K562 (cell line): Measurements from ENCODE around the gene ZNRF3. TPM values are rescaled to one million over a fixed set of nuclear protein-coding genes. Genes with fewer than 3 reads are reported as not detected.

Source experiments
- ATAC-seq: fragments of 200-7000 bp; cut with Tn5 transposase; 3 replicates; pipeline ENCODE4 v1.9.1; 2020; ENCODE audit warnings: moderate library complexity
- BruUV-seq: library from RNA; stranded (reverse); fragments of 400-500 nt; replicated peaks from 2 replicates; lab custom pipeline; 2021; lab: Mats Ljungman, UMichigan
- CTCF ChIA-PET: fragments of 300-600 bp; formaldehyde crosslinking; extraction: SDS; loops from one replicate; lab custom pipeline; 2021; ENCODE audit warnings: low intra/inter-chr PET ratio; lab: Yijun Ruan, JAX
- POLR2A ChIA-PET: fragments of 300-600, 350-650 bp; sonication (Branson Sonifier 250); formaldehyde crosslinking; extraction: SDS; loops from one replicate; lab custom pipeline; 2021; ENCODE audit warnings: antibody characterized with exemption, inconsistent platforms; lab: Yijun Ruan, JAX
- DNase-seq, 4 experiments: peaks; one replicate each; pipeline versions ENCODE4 v3.0.0 to v3.0.0-alpha.2; 2011 to 2018; ENCODE audit warnings: low spot score in 3 of 4, mixed read lengths in 3 of 4; ENCODE audit errors: extremely low read depth in 1 of 4
- FAIRE-seq: peaks from 2 replicates; lab custom pipeline; 2011; peaks lifted over from hg19 to GRCh38; lab: Jason Lieb, UNC
- H2AFZ ChIP-seq: 2 replicates; pipeline ENCODE4 v1.6.0; 2011; ENCODE audit warnings: low read depth, low read length, control low read depth, inconsistent platforms
- H3K27ac ChIP-seq: fragments of 200-600 bp; 3 replicates; pipeline ENCODE4 v1.8.0; 2011; ENCODE audit warnings: low read depth, mild to moderate bottlenecking, control low read depth, inconsistent platforms, low read length, moderate library complexity, mixed read lengths; ENCODE audit errors: extremely low read depth
- H3K27me3 ChIP-seq, 2 experiments: fragments of 300-600 bp in 1 of 2; 2 replicates in 1 of 2; 3 replicates in 1 of 2; pipeline versions ENCODE4 v1.6.0 to v1.8.0; 2011; ENCODE audit warnings: inconsistent platforms in 2 of 2, low read length in 2 of 2, mild to moderate bottlenecking in 1 of 2, mixed read lengths in 1 of 2, moderate library complexity in 1 of 2; ENCODE audit not compliant: control insufficient read depth in 2 of 2, insufficient read depth in 2 of 2
- H3K36me3 ChIP-seq: fragments of 300-600 bp; 3 replicates; pipeline ENCODE4 v1.8.0; 2011; ENCODE audit warnings: mild to moderate bottlenecking, low read length, inconsistent platforms; ENCODE audit not compliant: control insufficient read depth, insufficient read depth
- H3K4me1 ChIP-seq, 2 experiments: fragments of 200-600 bp in 1 of 2; replicated peaks in 1 of 2; 2 replicates in 1 of 2; 3 replicates in 1 of 2; pipeline versions ENCODE4 v1.5.1 to v1.8.0; 2011; ENCODE audit warnings: inconsistent platforms in 2 of 2, low read length in 2 of 2, mild to moderate bottlenecking in 1 of 2, mixed read lengths in 1 of 2, moderate library complexity in 1 of 2; ENCODE audit not compliant: control insufficient read depth in 2 of 2, insufficient read depth in 2 of 2
- H3K4me2 ChIP-seq: 2 replicates; pipeline ENCODE4 v1.6.1; 2011; ENCODE audit warnings: low read length, control low read depth, inconsistent platforms, mixed read lengths; ENCODE audit not compliant: insufficient read depth
- H3K4me3 ChIP-seq: fragments of 200-600 bp; sonication (generic), shearing (Covaris generic); 2 replicates; pipeline ENCODE4 v1.5.1; 2016; ENCODE audit warnings: control low read depth, inconsistent platforms
- H3K79me2 ChIP-seq: fragments of 200-600 bp; 3 replicates; pipeline ENCODE4 v1.8.0; 2011; ENCODE audit warnings: low read length, inconsistent platforms; ENCODE audit not compliant: control insufficient read depth, insufficient read depth
- H3K9ac ChIP-seq, 2 experiments: 2 replicates each; pipeline versions ENCODE4 v1.6.0 to v1.6.1; 2011; ENCODE audit warnings: low read depth in 2 of 2, low read length in 2 of 2, control low read depth in 1 of 2, inconsistent platforms in 1 of 2, mild to moderate bottlenecking in 1 of 2, mixed read lengths in 1 of 2; ENCODE audit not compliant: insufficient read depth in 1 of 2
- H3K9me1 ChIP-seq: one replicate; pipeline ENCODE4 v1.6.0; 2011; ENCODE audit warnings: inconsistent platforms, mild to moderate bottlenecking, low read length, moderate library complexity; ENCODE audit not compliant: control insufficient read depth, insufficient read depth
- H3K9me3 ChIP-seq: replicated peaks from 2 replicates; pipeline ENCODE4 v1.5.1; 2011; ENCODE audit warnings: low read depth, low read length, inconsistent platforms; ENCODE audit not compliant: control insufficient read depth, insufficient read depth
- H4K20me1 ChIP-seq: replicated peaks from 2 replicates; pipeline ENCODE4 v1.6.1; 2011; ENCODE audit warnings: low read length, inconsistent platforms, mixed read lengths; ENCODE audit not compliant: control insufficient read depth, insufficient read depth
- CAMTA2 ChIP-seq: fragments of 250-450 bp; sonication (Bioruptor Pico); conservative IDR thresholded peaks from 2 replicates; pipeline ENCODE4 v1.5.1; 2022
- CBX5 ChIP-seq: IDR thresholded peaks from 2 replicates; pipeline ENCODE4 v1.6.1; 2014; ENCODE audit warnings: low read depth, borderline replicate concordance
- CREBBP ChIP-seq: IDR thresholded peaks from one replicate; pipeline ENCODE4 v1.6.1; 2012; ENCODE audit warnings: low read depth, mild to moderate bottlenecking, control low read depth, inconsistent platforms, low read length
- ETS1 ChIP-seq: conservative IDR thresholded peaks from 2 replicates; pipeline ENCODE4 v1.6.1; 2011; ENCODE audit warnings: low read depth, mild to moderate bottlenecking, low read length; ENCODE audit not compliant: control insufficient read depth
- FOXM1 ChIP-seq, 2 experiments: fragments of 450-650 bp in 1 of 2; sonication (generic) in 1 of 2; formaldehyde crosslinking in 1 of 2; IDR thresholded peaks; 2 replicates each; pipeline versions ENCODE4 v1.6.1 to v1.9.0; 2017 to 2022; ENCODE audit warnings: low read depth in 2 of 2, mild to moderate bottlenecking in 2 of 2, missing genetic modification reagents in 1 of 2, moderate library complexity in 1 of 2
- IRF9 ChIP-seq: fragments of 450-650 bp; IDR thresholded peaks from 2 replicates; pipeline ENCODE4 v1.6.1; 2016; ENCODE audit warnings: missing biosample characterization, missing genetic modification characterization
- MAFG ChIP-seq: fragments of 450-650 bp; conservative IDR thresholded peaks from 2 replicates; pipeline ENCODE4 v1.6.1; 2016; ENCODE audit warnings: missing genetic modification characterization, missing compliant biosample characterization
- RAD21 ChIP-seq, 2 experiments: fragments of 250-450 bp in 1 of 2; fragments of 450-650 bp in 1 of 2; sonication (Bioruptor Pico) in 1 of 2; formaldehyde crosslinking in 1 of 2; IDR thresholded peaks in 1 of 2; conservative IDR thresholded peaks in 1 of 2; 2 replicates each; pipeline versions ENCODE4 v1.4.0 to v1.8.0; 2020 to 2022; ENCODE audit warnings: mild to moderate bottlenecking in 2 of 2, moderate library complexity in 1 of 2
- RBFOX2 ChIP-seq: fragments of 200-400 bp; formaldehyde crosslinking; IDR thresholded peaks from 2 replicates; pipeline ENCODE4 v1.6.1; 2017; ENCODE audit warnings: low read depth, mild to moderate bottlenecking, low read length, moderate library complexity
- SIN3A ChIP-seq, 2 experiments: fragments of 150-350 bp in 1 of 2; IDR thresholded peaks; 2 replicates each; pipeline ENCODE4 v1.6.1; 2011 to 2016; ENCODE audit warnings: borderline replicate concordance in 2 of 2, low read depth in 2 of 2, low read length in 2 of 2, mild to moderate bottlenecking in 2 of 2, moderate library complexity in 2 of 2; ENCODE audit not compliant: control insufficient read depth in 1 of 2
- SMARCB1 ChIP-seq: IDR thresholded peaks from 2 replicates; pipeline ENCODE4 v1.6.1; 2011; ENCODE audit warnings: improper control_type of control experiment, low read depth; ENCODE audit not compliant: insufficient read length
- YBX1 ChIP-seq: fragments of 450-650 bp; IDR thresholded peaks from 2 replicates; pipeline ENCODE4 v1.7.1; 2016; ENCODE audit warnings: mild to moderate bottlenecking
- ZC3H4 ChIP-seq: sonication (generic); formaldehyde crosslinking; IDR thresholded peaks from 2 replicates; pipeline ENCODE4 v1.9.0; 2021; ENCODE audit warnings: missing genetic modification reagents, borderline replicate concordance
- ZNF830 ChIP-seq: fragments of 250-450 bp; sonication (Bioruptor Pico); IDR thresholded peaks from 2 replicates; pipeline ENCODE4 v1.5.0; 2021; ENCODE audit warnings: mild to moderate bottlenecking
- WGBS: fragments of 100-300 bp; shearing (Covaris generic); methylation state at CpG from one replicate; pipeline ENCODE4 v1.1.6; 2016; ENCODE audit warnings: low coverage, mixed read lengths; ENCODE audit not compliant: insufficient coverage; ENCODE audit errors: missing lambda C conversion rate; 5-methylcytosine and 5-hydroxymethylcytosine counted together
- in situ Hi-C: fragments of 300-500 bp; cut with MboI; formaldehyde crosslinking; loops from 4 replicates; pipeline ENCODE4 v1.15.0; 2018; ENCODE audit warnings: inconsistent platforms, mixed read lengths
- intact Hi-C: fragments of 100-400 bp; cut with micrococcal nuclease; formaldehyde crosslinking; loops from 2 replicates; pipeline ENCODE4 v1.14.2; 2022
- polyA plus RNA-seq, 8 experiments: library from polyadenylated mRNA; depleted of rRNA in 4 of 8; stranded (reverse) in 5 of 8; unstranded in 3 of 8; fragments of >200 nt; fragmentation: Nextera tagmentation in 2 of 8; fragmentation: Illumina TruSeq in 1 of 8; extraction: Ambion mirVana in 2 of 8; extraction: Trizol in 1 of 8; gene quantifications; 2 replicates each; pipeline versions ENCODE4 v1.2.1 to v1.2.3, GENCODE V29; 2011 to 2014; ENCODE audit warnings: inconsistent platforms in 1 of 8, missing spikeins in 1 of 8
- total RNA-seq, 7 experiments: library from RNA; depleted of rRNA in 6 of 7; stranded (reverse); fragments of >200 nt in 6 of 7; fragmentation: Illumina TruSeq in 2 of 7; extraction: Trizol in 2 of 7; gene quantifications; 2 replicates each; pipeline versions ENCODE4 v1.2.1 to v1.2.3, GENCODE V29; 2011 to 2021; ENCODE audit warnings: low replicate concordance in 1 of 7

ZNRF3 gene
- total and polyA plus RNA-seq, 9 of the 15 experiments (the other 6 are each of a cell fraction or from before 2014, with no cell fraction given), result 0.41 to 5.9 (median 1.7) TPM

- FAIRE-seq (no peak), ATAC-seq (no peak), DNase-seq (no peak)
- H4K20me1 ChIP-seq, result no peaks in the 10 kb centered on the region
- no peak overlapping the region for H2AFZ ChIP-seq
- no TSS peak for BruUV-seq
- no peaks in the 10 kb centered on the region for H3K36me3 ChIP-seq
- intact Hi-C loops, result loop anchor here (10.0 kb wide), 1 partner anchor 94 kb away; no protein-coding TSS in a partner anchor
- H3K9me3 ChIP-seq, result no peaks in the 10 kb centered on the region
- no peak overlapping the region for H3K27ac ChIP-seq
- H3K9me1 ChIP-seq, result no peaks in the 10 kb centered on the region
- in situ Hi-C loops, result no loop called here
- peaks cover 4 to 7% of the 10 kb centered on the region in 2 experiments; a peak in 3 of 5 replicates for H3K4me1 ChIP-seq
- WGBS, result 68% methylated on average over 11 of the region's 12 CpGs
- H3K4me3 ChIP-seq, result no peak overlapping the region
- CTCF ChIA-PET, result no interaction called here
- H3K27me3 ChIP-seq, result no peaks in the 10 kb centered on the region
- no peaks in the 10 kb centered on the region for H3K79me2 ChIP-seq
- TF ChIP-seq YBX1, result no peak
- TF ChIP-seq SMARCB1, result no peak
- no peak for TF ChIP-seq CREBBP
- no peak for TF ChIP-seq ZC3H4
- no peak for TF ChIP-seq CAMTA2
- no peak for TF ChIP-seq SIN3A (IDR thresholded peaks at IDR 0.05; ENCODE audit: borderline replicate concordance in 2 of 2, control insufficient read depth in 1 of 2, low read depth in 2 of 2, low read length in 2 of 2)
- no peak for TF ChIP-seq FOXM1 (IDR thresholded peaks at IDR 0.05; ENCODE audit: low read depth)
- TF ChIP-seq FOXM1 (CRISPR knock-in tag; IDR thresholded peaks at IDR 0.05; ENCODE audit: low read depth), result no peak
- no peak for TF ChIP-seq RAD21 (CRISPR knock-in tag; conservative IDR thresholded peaks at IDR 0.05 in 1 of 2, IDR thresholded peaks at IDR 0.05 in 1 of 2)
- TF ChIP-seq ZNF830 (CRISPR knock-in tag), result no peak
- no peak for TF ChIP-seq ETS1
- TF ChIP-seq CBX5, result no peak
- no peak for TF ChIP-seq MAFG (tag)
- no peak for TF ChIP-seq IRF9 (tag)
- TF ChIP-seq RBFOX2, result no peak
- H3K4me2 ChIP-seq, result no peak overlapping the region
- no peak overlapping the region for H3K9ac ChIP-seq
- POLR2A ChIA-PET, result no interaction called here
These were observed 177.0 kb downstream of the ZNRF3 start for GRCh38 chr22:29060251-29060869.
